Lung (tissue), 12 donors: ENCODE results near the gene BCL6B. TPM values are rescaled to one million over a fixed set of nuclear protein-coding genes. Genes with fewer than 3 reads are reported as not detected.
"Not testable (repeated sequence)": the region's sequence is repeated elsewhere in the genome, so short reads cannot be mapped to it uniquely, and the experiment has no call there.

ENCODE experiments used
- ATAC-seq: fragments of 200-7000 bp; cut with Tn5 transposase; one replicate; pipeline ENCODE4 v1.9.1; 2020; ENCODE audit warnings: moderate number of reproducible peaks; ENCODE audit not compliant: insufficient read depth, low FRiP score
- DNase-seq, 3 donors: peaks; one replicate each; pipeline ENCODE4 v3.0.0-alpha.2; 2013 to 2017
- H3K27ac ChIP-seq, 2 donors: one replicate each; pipeline ENCODE4 v1.5.1; 2013; ENCODE audit warnings: mild to moderate bottlenecking in 2 of 2, moderate library complexity in 2 of 2, control low read depth in 1 of 2, inconsistent platforms in 1 of 2, low read depth in 1 of 2, low read length in 1 of 2
- H3K27me3 ChIP-seq, 3 donors: one replicate each; pipeline ENCODE4 v1.5.1; 2013; ENCODE audit warnings: low read length in 2 of 3; ENCODE audit not compliant: control insufficient read depth in 3 of 3, insufficient read depth in 3 of 3
- H3K36me3 ChIP-seq, 4 donors: one replicate each; pipeline ENCODE4 v1.5.1; 2013; ENCODE audit warnings: low read length in 4 of 4, mild to moderate bottlenecking in 1 of 4, moderate library complexity in 1 of 4; ENCODE audit not compliant: control insufficient read depth in 4 of 4, insufficient read depth in 4 of 4
- H3K4me1 ChIP-seq, 5 donors: one replicate each; pipeline ENCODE4 v1.5.1; 2013; ENCODE audit warnings: low read length in 5 of 5, mild to moderate bottlenecking in 2 of 5, moderate library complexity in 1 of 5; ENCODE audit not compliant: control insufficient read depth in 5 of 5, insufficient read depth in 5 of 5
- H3K4me3 ChIP-seq: one replicate; pipeline ENCODE4 v1.5.1; 2013; ENCODE audit warnings: mild to moderate bottlenecking, control low read depth, moderate library complexity
- H3K9ac ChIP-seq, 2 donors: one replicate each; pipeline ENCODE4 v1.5.1; 2013; ENCODE audit warnings: low read length in 2 of 2, control low read depth in 1 of 2; ENCODE audit not compliant: insufficient read depth in 1 of 2
- H3K9me3 ChIP-seq, 4 donors: one replicate each; pipeline ENCODE4 v1.5.1; 2013; ENCODE audit warnings: low read length in 3 of 4, mild to moderate bottlenecking in 1 of 4, moderate library complexity in 1 of 4; ENCODE audit not compliant: control insufficient read depth in 4 of 4, insufficient read depth in 3 of 4
- CTCF ChIP-seq: IDR thresholded peaks from 2 replicates; pipeline ENCODE4 v1.5.1; 2012; ENCODE audit warnings: mild to moderate bottlenecking; ENCODE audit errors: control extremely low read depth, extremely low read depth
- WGBS, 2 donors: extraction: QIAGEN DNeasy Blood & Tissue Kit; methylation state at CpG; one replicate each; pipeline ENCODE4 v1.1.7; 2013; 5-methylcytosine and 5-hydroxymethylcytosine counted together
- polyA plus RNA-seq, 2 donors: library from polyadenylated mRNA; stranded (reverse); fragments of 200-250 nt; gene quantifications; one replicate each; pipeline ENCODE4 v1.2.1, GENCODE V29; 2013
- total RNA-seq, 2 donors: library from RNA; depleted of rRNA in 1 of 2; stranded (reverse); fragments of >200 nt in 1 of 2; gene quantifications; one replicate each; pipeline ENCODE4 v1.2.1, GENCODE V29; 2014 to 2021
- donor health status: control.
- donor health status: control.
- donor health status: Bipolar disorder and iron deficiency.
- donor health status: healthy.
- donor health status: DM: yes; HTN: yes; CAD: no.

The BCL6B gene
- total and polyA plus RNA-seq, 4 donors = 14.5 to 55.6 (median 15.5) TPM

- 84 to 89% methylated on average over 6 of the region's 6 CpGs for WGBS, 2 donors
- no peak overlapping the region for H3K4me3 ChIP-seq
- no peak for DNase-seq
- H3K9me3 ChIP-seq = no peaks in the 10 kb centered on the region
- no peak for TF ChIP-seq CTCF
- H3K9ac ChIP-seq = no peak overlapping the region
- no peak for ATAC-seq
- no peaks in the 10 kb centered on the region for H3K36me3 ChIP-seq
- no peak overlapping the region for H3K27ac ChIP-seq
- peaks cover 0 to 35% (median 12%) of the 10 kb centered on the region in 3 donors for H3K27me3 ChIP-seq
- peaks cover 0 to 13% (median 7%) of the 10 kb centered on the region in 5 donors for H3K4me1 ChIP-seq
These were observed 26.1 kb downstream of the BCL6B start for GRCh38 chr17:7048968-7049367.

GRCh38 chr17:7050583-7050982 is 27.7 kb downstream of the BCL6B start:
- H3K9me3 ChIP-seq, DNase-seq, H3K36me3 ChIP-seq, ATAC-seq, H3K4me3 ChIP-seq, H3K27ac ChIP-seq, H3K9ac ChIP-seq: not testable (repeated sequence)
- WGBS, 2 donors = 87 to 88% methylated on average over 9 of the region's 9 CpGs
- peaks cover 0 to 11% (median 7%) of the 10 kb centered on the region in 5 donors for H3K4me1 ChIP-seq
- peaks cover 0 to 23% (median 4%) of the 10 kb centered on the region in 3 donors for H3K27me3 ChIP-seq

GRCh38 chr17:7056386-7056785 is 33.5 kb downstream of the BCL6B start:
- no peak for ATAC-seq

GRCh38 chr17:7058831-7059447 is 36.1 kb downstream of the BCL6B start:
- H3K27me3 ChIP-seq = peaks cover 0 to 6% (median 3%) of the 10 kb centered on the region in 3 donors
- H3K4me3 ChIP-seq = no peak overlapping the region
- H3K4me1 ChIP-seq = no peaks in the 10 kb centered on the region
- 67 to 76% methylated on average over 7 of the region's 7 CpGs for WGBS, 2 donors
- H3K27ac ChIP-seq = no peak overlapping the region
- ATAC-seq (no peak), DNase-seq (no peak)
- H3K36me3 ChIP-seq = no peaks in the 10 kb centered on the region
- no peak for TF ChIP-seq CTCF
- no peak overlapping the region for H3K9ac ChIP-seq
- H3K9me3 ChIP-seq = no peaks in the 10 kb centered on the region

More at GRCh38 chr17:7056386-7056785, 33.5 kb downstream of the BCL6B start:
- peaks cover 0 to 3% (median 0%) of the 10 kb centered on the region in 3 donors for H3K27me3 ChIP-seq
- H3K9ac ChIP-seq = no peak overlapping the region
- 84 to 90% methylated on average over 4 of the region's 4 CpGs for WGBS, 2 donors
- H3K9me3 ChIP-seq = no peaks in the 10 kb centered on the region
- TF ChIP-seq CTCF = no peak
- H3K27ac ChIP-seq = no peak overlapping the region
- no peak overlapping the region for H3K4me3 ChIP-seq
- no peak for DNase-seq
- H3K4me1 ChIP-seq = no peaks in the 10 kb centered on the region
- no peaks in the 10 kb centered on the region for H3K36me3 ChIP-seq
